Ascending aorta (tissue), 2 donors: ENCODE results near the gene ZBTB33. TPM values are rescaled to one million over a fixed set of nuclear protein-coding genes. Genes with fewer than 3 reads are reported as not detected.

Experiments used
- DNase-seq, 2 donors: peaks; one replicate each; pipeline ENCODE4 v3.0.0-alpha.2; 2019; ENCODE audit warnings: low spot score in 2 of 2
- H3K27ac ChIP-seq, 2 donors: fragments of 200-600 bp; sonication (generic); one replicate each; pipeline ENCODE4 v1.5.1; 2016 to 2017; ENCODE audit warnings: mild to moderate bottlenecking in 1 of 2
- H3K27me3 ChIP-seq: fragments of 200-600 bp; sonication (generic); one replicate; pipeline ENCODE4 v1.5.1; 2017
- H3K36me3 ChIP-seq, 2 donors: fragments of 200-600 bp; sonication (generic); one replicate each; pipeline ENCODE4 v1.5.1; 2016
- H3K4me1 ChIP-seq, 2 donors: fragments of 200-600 bp; sonication (generic); one replicate each; pipeline ENCODE4 v1.5.1; 2016 to 2017; ENCODE audit warnings: mild to moderate bottlenecking in 1 of 2
- H3K4me3 ChIP-seq, 2 donors: fragments of 200-600 bp; sonication (generic); one replicate each; pipeline ENCODE4 v1.5.1; 2016 to 2017; ENCODE audit warnings: mild to moderate bottlenecking in 1 of 2
- H3K9me3 ChIP-seq, 2 donors: fragments of 200-600 bp; sonication (generic); one replicate each; pipeline ENCODE4 v1.5.1; 2016
- CTCF ChIP-seq, 3 experiments: fragments of 200-600 bp in 2 of 3; fragments of 450-650 bp in 1 of 3; sonication (generic) in 2 of 3; IDR thresholded peaks; one replicate each; pipeline ENCODE4 v1.5.1; 2016 to 2019; ENCODE audit warnings: antibody characterized with exemption in 3 of 3, mild to moderate bottlenecking in 1 of 3, moderate library complexity in 1 of 3
- intact Hi-C: fragments of 100-400 bp; cut with DNase I; formaldehyde crosslinking; loops from one replicate; pipeline ENCODE4 v1.15.1; 2023
- total RNA-seq: library from RNA; depleted of rRNA; stranded (reverse); fragments of >200 nt; gene quantifications from one replicate; pipeline ENCODE4 v1.1.0, GENCODE V29; 2016

Gene ZBTB33
- total RNA-seq, 1 donor from 2014 or later, result 3.6 TPM

GRCh38 chrX:120302434-120302833 is 51.8 kb downstream of the ZBTB33 start:
- DNase-seq, result peak in 1 of 2 donors; percentile 19
- intact Hi-C loops, result no loop called here
- H3K4me1 ChIP-seq, result no peaks in the 10 kb centered on the region
- H3K9me3 ChIP-seq, result no peaks in the 10 kb centered on the region
- no peak overlapping the region for H3K4me3 ChIP-seq
- no peaks in the 10 kb centered on the region for H3K36me3 ChIP-seq
- no peak overlapping the region for H3K27ac ChIP-seq
- no peak for TF ChIP-seq CTCF (IDR thresholded peaks at IDR 0.05)
- no peaks in the 10 kb centered on the region for H3K27me3 ChIP-seq

- Histone ChIP-seq H3K4me1 (no peaks in the 10 kb centered on the region), H3K36me3 (no peaks in the 10 kb centered on the region), H3K4me3 (no peak overlapping the region), H3K27me3 (no peaks in the 10 kb centered on the region), H3K27ac (no peak overlapping the region), H3K9me3 (no peaks in the 10 kb centered on the region)
- intact Hi-C loops, result no loop called here
- DNase-seq, result no peak
- no peak for TF ChIP-seq CTCF (IDR thresholded peaks at IDR 0.05)
Observed at GRCh38 chrX:120304256-120304655, 53.6 kb downstream of the ZBTB33 start.

- no peak for DNase-seq
- H3K4me1 ChIP-seq, result no peaks in the 10 kb centered on the region
- no peak overlapping the region for H3K27ac ChIP-seq
- no peaks in the 10 kb centered on the region for H3K36me3 ChIP-seq
- intact Hi-C loops, result no loop called here
- no peak for TF ChIP-seq CTCF (IDR thresholded peaks at IDR 0.05)
- no peaks in the 10 kb centered on the region for H3K9me3 ChIP-seq
- no peak overlapping the region for H3K4me3 ChIP-seq
- H3K27me3 ChIP-seq, result no peaks in the 10 kb centered on the region
Observed at GRCh38 chrX:120305531-120306141, 55.0 kb downstream of the ZBTB33 start.

- no peak overlapping the region for H3K4me3 ChIP-seq
- no peaks in the 10 kb centered on the region for H3K36me3 ChIP-seq
- no peaks in the 10 kb centered on the region for H3K4me1 ChIP-seq
- no peak for DNase-seq
- H3K9me3 ChIP-seq, result no peaks in the 10 kb centered on the region
- peaks cover 4% of the 10 kb centered on the region for H3K27me3 ChIP-seq
- TF ChIP-seq CTCF (IDR thresholded peaks at IDR 0.05), result no peak
- intact Hi-C loops, result no loop called here
- H3K27ac ChIP-seq, result no peak overlapping the region
Observed at GRCh38 chrX:120306630-120307029, 56.0 kb downstream of the ZBTB33 start.

Other genes with a start within 250 kb of the ZBTB33 start
- not detected for gene RHOXF2B, start 173.1 kb upstream of the ZBTB33 start, total RNA-seq
- not detected for gene RHOXF1, start 134.9 kb upstream of the ZBTB33 start, total RNA-seq
- gene RHOXF2, start 92.2 kb upstream of the ZBTB33 start, total RNA-seq, result not detected
- gene TMEM255A, start 60.6 kb downstream of the ZBTB33 start, total RNA-seq, result not detected
- not detected for gene ATP1B4, start 111.3 kb downstream of the ZBTB33 start, total RNA-seq
- 60.1 TPM for gene LAMP2, start 218.5 kb downstream of the ZBTB33 start, total RNA-seq